PC-3 (cell line): ENCODE data around the gene NDFIP2. TPM values are rescaled to one million over a fixed set of nuclear protein-coding genes. Genes with fewer than 3 reads are reported as not detected.
"Not testable (repeated sequence)": the region's sequence is repeated elsewhere in the genome, so short reads cannot be mapped to it uniquely, and the experiment has no call there.

Experiments
- ATAC-seq: fragments of 200-7000 bp; cut with Tn5 transposase; 2 replicates; pipeline ENCODE4 v1.9.1; 2020; ENCODE audit warnings: mild to moderate bottlenecking, moderate library complexity
- BruUV-seq: library from RNA; stranded (reverse); fragments of 400-500 nt; replicated peaks from 2 replicates; lab custom pipeline; 2021; lab: Mats Ljungman, UMichigan
- CTCF ChIA-PET: fragments of 300-600 bp; sonication (Branson Sonifier 250); formaldehyde crosslinking; loops from one replicate; lab custom pipeline; 2022; ENCODE audit warnings: antibody characterized with exemption; lab: Charles Lee
- POLR2A ChIA-PET: fragments of 300-600 bp; sonication (Branson Sonifier 250); formaldehyde crosslinking; loops from one replicate; lab custom pipeline; 2022; ENCODE audit warnings: antibody characterized with exemption; ENCODE audit not compliant: unreplicated experiment; lab: Charles Lee
- DNase-seq: peaks from one replicate; pipeline ENCODE4 v3.0.0-alpha.2; 2015
- H2AFZ ChIP-seq: fragments of 300-600 bp; sonication (generic); 2 replicates; pipeline ENCODE4 v1.6.0; 2016; ENCODE audit warnings: antibody characterized with exemption, low read length
- H3F3A ChIP-seq: fragments of 300-600 bp; sonication (generic); one replicate; pipeline ENCODE4 v1.6.0; 2017; ENCODE audit warnings: antibody characterized with exemption, low read length, control low read depth, mild to moderate bottlenecking; ENCODE audit not compliant: unreplicated experiment
- H3K27ac ChIP-seq: fragments of 300-600 bp; sonication (generic); 2 replicates; pipeline ENCODE4 v1.5.1; 2016; ENCODE audit warnings: mild to moderate bottlenecking, low read length
- H3K27me3 ChIP-seq: fragments of 300-600 bp; sonication (generic); 2 replicates; pipeline ENCODE4 v1.6.1; 2016; ENCODE audit warnings: low read length, mixed read lengths
- H3K36me3 ChIP-seq: fragments of 300-600 bp; sonication (generic); 2 replicates; pipeline ENCODE4 v1.6.1; 2016; ENCODE audit warnings: low read depth, mixed run types, low read length, mixed read lengths
- H3K4me1 ChIP-seq: fragments of 300-600 bp; sonication (generic); 2 replicates; pipeline ENCODE4 v1.5.1; 2016; ENCODE audit warnings: low read length; ENCODE audit not compliant: insufficient read depth
- H3K4me2 ChIP-seq: fragments of 300-600 bp; sonication (generic); 2 replicates; pipeline ENCODE4 v1.6.0; 2016; ENCODE audit warnings: low read length
- H3K4me3 ChIP-seq: fragments of 300-600 bp; sonication (generic); 2 replicates; pipeline ENCODE4 v1.5.1; 2016; ENCODE audit warnings: mild to moderate bottlenecking, low read length, mixed read lengths
- H3K79me2 ChIP-seq: fragments of 300-600 bp; sonication (generic); 2 replicates; pipeline ENCODE4 v1.6.1; 2017; ENCODE audit warnings: low read length, mixed read lengths
- H3K9ac ChIP-seq: fragments of 300-600 bp; sonication (generic); 2 replicates; pipeline ENCODE4 v1.6.0; 2016; ENCODE audit warnings: mild to moderate bottlenecking, low read length
- H3K9me2 ChIP-seq: fragments of 300-600 bp; sonication (generic); replicated peaks from 2 replicates; pipeline ENCODE4 v1.6.1; 2016; ENCODE audit warnings: mixed run types, low read length, mixed read lengths
- H3K9me3 ChIP-seq: fragments of 300-600 bp; sonication (generic); 2 replicates; pipeline ENCODE4 v1.6.1; 2016; ENCODE audit warnings: low read length, mixed read lengths
- H4K20me1 ChIP-seq: fragments of 300-600 bp; sonication (generic); 2 replicates; pipeline ENCODE4 v1.6.1; 2016; ENCODE audit warnings: low read length, mixed read lengths
- EZH2 ChIP-seq: fragments of 300-600 bp; sonication (generic); IDR thresholded peaks from one replicate; pipeline ENCODE4 v1.6.1; 2017; ENCODE audit warnings: antibody characterized with exemption, mild to moderate bottlenecking, low read length; ENCODE audit not compliant: unreplicated experiment
- EZH2phosphoT487 ChIP-seq: fragments of 300-600 bp; sonication (generic); IDR thresholded peaks from 2 replicates; pipeline ENCODE4 v1.6.1; 2018; ENCODE audit warnings: mild to moderate bottlenecking, antibody characterized with exemption, low read length, borderline replicate concordance
- intact Hi-C: fragments of 100-400 bp; cut with micrococcal nuclease; formaldehyde crosslinking; loops from 2 replicates; pipeline ENCODE4 v1.9.0; 2023
- total RNA-seq: library from RNA; depleted of rRNA; stranded (reverse); fragments of >200 nt; gene quantifications from 2 replicates; pipeline ENCODE4 v1.2.3, GENCODE V29; 2014
- TF ChIP-seq, protein P1 (sequence below): fragments of 300-600 bp; sonication (generic); conservative IDR thresholded peaks from 2 replicates; pipeline ENCODE4 v1.5.1; 2017; ENCODE audit warnings: antibody characterized with exemption, low read depth, mild to moderate bottlenecking, low read length

The NDFIP2 gene
- total RNA-seq, 1 experiment from 2014 or later: 19.5 TPM

DNA sequence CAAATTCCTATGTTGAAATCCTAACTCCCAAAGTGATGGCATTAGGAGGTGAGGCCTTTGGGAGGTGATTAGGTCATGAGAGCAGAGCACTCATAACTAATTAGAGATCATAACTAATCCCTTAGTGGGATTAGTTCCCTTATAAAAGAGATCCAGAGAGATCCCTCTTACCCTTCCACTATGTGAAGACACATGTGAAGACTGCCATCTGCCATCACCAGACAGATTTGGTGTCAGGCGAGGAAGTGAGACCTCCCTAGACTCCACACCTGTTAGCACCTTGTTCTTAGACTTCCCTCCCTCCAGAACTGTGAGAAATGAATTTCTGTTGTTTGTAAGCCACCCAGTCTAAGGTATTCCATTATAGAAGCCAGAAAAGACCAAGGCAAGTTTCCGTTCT is 112.2 kb downstream of the NDFIP2 start:
- no peak for DNase-seq
- H3K4me2 ChIP-seq: no peak overlapping the region
- H3K9me3 ChIP-seq: no peaks in the 10 kb centered on the region
- H3K4me1 ChIP-seq: 0 out of 2 replicates have a peak, but pooled peaks cover 5% of the 10 kb centered on the region
- CTCF ChIA-PET: no interaction called here
- H2AFZ ChIP-seq: no peak overlapping the region
- H3K9me2 ChIP-seq: no peaks in the 10 kb centered on the region
- H3F3A ChIP-seq: no peaks in the 10 kb centered on the region
- POLR2A ChIA-PET: no interaction called here
- no peaks in the 10 kb centered on the region for H3K27me3 ChIP-seq
- no peaks in the 10 kb centered on the region for H3K36me3 ChIP-seq
- ATAC-seq: no peak
- BruUV-seq: no TSS peak
- intact Hi-C loops: no loop called here
- no peak overlapping the region for H3K27ac ChIP-seq
- no peak overlapping the region for H3K4me3 ChIP-seq
- H3K79me2 ChIP-seq: no peaks in the 10 kb centered on the region
- no peaks in the 10 kb centered on the region for H4K20me1 ChIP-seq
- TF ChIP-seq EZH2 (no peak), EZH2phosphoT487 (no peak)
- TF ChIP-seq, protein P1, sequence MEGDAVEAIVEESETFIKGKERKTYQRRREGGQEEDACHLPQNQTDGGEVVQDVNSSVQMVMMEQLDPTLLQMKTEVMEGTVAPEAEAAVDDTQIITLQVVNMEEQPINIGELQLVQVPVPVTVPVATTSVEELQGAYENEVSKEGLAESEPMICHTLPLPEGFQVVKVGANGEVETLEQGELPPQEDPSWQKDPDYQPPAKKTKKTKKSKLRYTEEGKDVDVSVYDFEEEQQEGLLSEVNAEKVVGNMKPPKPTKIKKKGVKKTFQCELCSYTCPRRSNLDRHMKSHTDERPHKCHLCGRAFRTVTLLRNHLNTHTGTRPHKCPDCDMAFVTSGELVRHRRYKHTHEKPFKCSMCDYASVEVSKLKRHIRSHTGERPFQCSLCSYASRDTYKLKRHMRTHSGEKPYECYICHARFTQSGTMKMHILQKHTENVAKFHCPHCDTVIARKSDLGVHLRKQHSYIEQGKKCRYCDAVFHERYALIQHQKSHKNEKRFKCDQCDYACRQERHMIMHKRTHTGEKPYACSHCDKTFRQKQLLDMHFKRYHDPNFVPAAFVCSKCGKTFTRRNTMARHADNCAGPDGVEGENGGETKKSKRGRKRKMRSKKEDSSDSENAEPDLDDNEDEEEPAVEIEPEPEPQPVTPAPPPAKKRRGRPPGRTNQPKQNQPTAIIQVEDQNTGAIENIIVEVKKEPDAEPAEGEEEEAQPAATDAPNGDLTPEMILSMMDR: no peak
- H3K9ac ChIP-seq: no peak overlapping the region

DNA sequence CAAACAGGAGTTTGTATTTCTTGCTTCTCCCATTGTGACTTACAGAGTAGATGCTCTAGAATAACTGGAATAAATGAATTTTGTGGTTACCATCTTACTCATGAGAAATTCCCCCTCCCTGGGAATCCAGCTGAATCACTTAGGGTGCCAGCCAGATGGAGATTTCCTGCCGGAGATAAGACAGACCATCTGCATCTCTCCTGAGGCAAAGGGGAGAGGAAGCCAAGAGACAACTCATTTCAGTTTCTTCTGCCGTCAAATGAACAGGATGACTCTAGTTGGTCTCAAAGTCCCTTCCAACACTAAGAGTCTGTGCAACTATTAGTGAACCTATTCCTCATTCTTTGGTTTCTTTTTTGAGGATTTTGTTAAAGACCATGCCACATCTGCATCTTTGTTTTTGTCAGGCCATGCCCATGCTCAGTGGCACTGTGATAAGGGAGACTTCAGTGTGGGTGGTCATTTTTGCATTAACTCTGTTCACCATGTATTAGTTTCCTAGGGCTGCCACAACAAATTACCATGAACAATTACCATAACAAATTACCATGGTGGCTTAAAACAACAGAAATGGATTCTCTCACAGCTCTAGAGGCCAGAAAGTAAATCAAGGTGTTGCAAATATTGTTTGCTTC is 112.8 kb downstream of the NDFIP2 start:
- H3K4me3 ChIP-seq: no peak overlapping the region
- intact Hi-C loops: no loop called here
- H3K36me3 ChIP-seq: no peaks in the 10 kb centered on the region
- ATAC-seq: peak; percentile 19; the same call in 1 of the 2 replicates
- BruUV-seq: no TSS peak
- 0 out of 2 replicates have a peak, but pooled peaks cover 5% of the 10 kb centered on the region for H3K4me1 ChIP-seq
- no peak overlapping the region for H2AFZ ChIP-seq
- H4K20me1 ChIP-seq: no peaks in the 10 kb centered on the region
- no peak overlapping the region for H3K27ac ChIP-seq
- DNase-seq: peak; percentile 40
- no peaks in the 10 kb centered on the region for H3K9me2 ChIP-seq
- no peaks in the 10 kb centered on the region for H3K9me3 ChIP-seq
- POLR2A ChIA-PET: no interaction called here
- no peak overlapping the region for H3K9ac ChIP-seq
- H3K27me3 ChIP-seq: no peaks in the 10 kb centered on the region
- H3K79me2 ChIP-seq: no peaks in the 10 kb centered on the region
- no peaks in the 10 kb centered on the region for H3F3A ChIP-seq
- TF ChIP-seq EZH2 (no peak), EZH2phosphoT487 (no peak)
- TF ChIP-seq, protein P1: no peak
- CTCF ChIA-PET: no interaction called here
- H3K4me2 ChIP-seq: no peak overlapping the region

DNA sequence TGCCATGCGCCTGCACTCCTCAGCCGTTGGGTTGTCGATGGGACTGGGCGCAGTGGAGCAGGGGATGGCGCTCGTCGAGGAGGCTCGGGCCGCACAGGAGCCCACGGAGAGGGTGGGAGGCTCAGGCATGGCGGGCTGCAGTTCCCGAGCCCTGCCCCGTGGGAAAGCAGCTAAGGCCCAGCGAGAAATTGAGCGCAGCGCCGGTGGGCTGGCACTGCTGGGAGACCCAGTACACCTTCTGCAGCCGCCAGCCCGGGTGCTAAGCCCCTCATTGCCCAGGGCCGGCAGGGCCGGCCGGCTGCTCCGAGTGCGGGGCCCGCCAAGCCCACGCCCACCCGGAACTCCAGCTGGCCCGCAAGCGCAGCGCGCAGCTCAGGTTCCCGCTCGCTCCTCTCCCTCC is 119.2 kb downstream of the NDFIP2 start:
- intact Hi-C loops, H3F3A ChIP-seq, H3K9me2 ChIP-seq, H3K27ac ChIP-seq, H3K36me3 ChIP-seq, H3K27me3 ChIP-seq, H3K4me1 ChIP-seq, DNase-seq, H4K20me1 ChIP-seq, CTCF ChIA-PET, H3K4me3 ChIP-seq, POLR2A ChIA-PET, ATAC-seq, H3K79me2 ChIP-seq, BruUV-seq, H3K9ac ChIP-seq, H3K4me2 ChIP-seq, H2AFZ ChIP-seq, H3K9me3 ChIP-seq: not testable (repeated sequence)
